Neural progenitor cell (in vitro differentiated cells): ENCODE results near the gene ABHD16B.

Experiments
- EZH2 ChIP-seq: fragments of 200-600 bp; sonication (generic); IDR thresholded peaks from 2 replicates; pipeline ENCODE4 v1.6.1; 2017; ENCODE audit warnings: antibody characterized with exemption, mild to moderate bottlenecking, moderate library complexity
- TF ChIP-seq, protein P1 (sequence below): fragments of 200-600 bp; sonication (generic); IDR thresholded peaks from 2 replicates; pipeline ENCODE4 v1.5.1; 2017; ENCODE audit warnings: antibody characterized with exemption, mild to moderate bottlenecking

DNA sequence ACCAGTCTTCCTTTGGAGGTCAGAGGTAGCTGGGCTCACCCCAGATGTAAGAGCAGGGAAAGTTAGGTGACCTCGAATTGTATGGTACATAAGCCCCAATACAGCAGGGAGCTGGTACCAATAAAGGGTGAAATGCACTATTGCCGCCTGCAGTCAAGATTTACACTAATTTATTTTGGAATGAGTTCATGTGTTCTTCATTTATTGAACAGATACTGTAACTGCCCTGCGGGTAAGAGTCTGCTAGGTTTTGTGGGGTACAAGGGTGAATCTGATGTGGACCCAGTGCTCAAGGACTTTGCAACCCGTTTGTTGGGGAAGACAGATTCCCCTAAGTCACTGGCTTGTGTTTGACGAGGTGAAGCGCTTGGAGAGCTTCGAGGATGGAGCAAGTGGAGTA is 31.1 kb downstream of the ABHD16B start:
- no peak for TF ChIP-seq EZH2
- TF ChIP-seq, protein P1, sequence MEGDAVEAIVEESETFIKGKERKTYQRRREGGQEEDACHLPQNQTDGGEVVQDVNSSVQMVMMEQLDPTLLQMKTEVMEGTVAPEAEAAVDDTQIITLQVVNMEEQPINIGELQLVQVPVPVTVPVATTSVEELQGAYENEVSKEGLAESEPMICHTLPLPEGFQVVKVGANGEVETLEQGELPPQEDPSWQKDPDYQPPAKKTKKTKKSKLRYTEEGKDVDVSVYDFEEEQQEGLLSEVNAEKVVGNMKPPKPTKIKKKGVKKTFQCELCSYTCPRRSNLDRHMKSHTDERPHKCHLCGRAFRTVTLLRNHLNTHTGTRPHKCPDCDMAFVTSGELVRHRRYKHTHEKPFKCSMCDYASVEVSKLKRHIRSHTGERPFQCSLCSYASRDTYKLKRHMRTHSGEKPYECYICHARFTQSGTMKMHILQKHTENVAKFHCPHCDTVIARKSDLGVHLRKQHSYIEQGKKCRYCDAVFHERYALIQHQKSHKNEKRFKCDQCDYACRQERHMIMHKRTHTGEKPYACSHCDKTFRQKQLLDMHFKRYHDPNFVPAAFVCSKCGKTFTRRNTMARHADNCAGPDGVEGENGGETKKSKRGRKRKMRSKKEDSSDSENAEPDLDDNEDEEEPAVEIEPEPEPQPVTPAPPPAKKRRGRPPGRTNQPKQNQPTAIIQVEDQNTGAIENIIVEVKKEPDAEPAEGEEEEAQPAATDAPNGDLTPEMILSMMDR, result no peak
